HepG2 (cell line): ENCODE measurements around the gene GATA5. TPM values are rescaled to one million over a fixed set of nuclear protein-coding genes. Genes with fewer than 3 reads are reported as not detected.

Experiments
- GLI4 ChIP-seq: sonication (generic); formaldehyde crosslinking; IDR thresholded peaks from 2 replicates; pipeline ENCODE4 v1.5.1; 2020; ENCODE audit warnings: missing genetic modification reagents, mild to moderate bottlenecking, moderate library complexity, borderline replicate concordance
- HDAC2 ChIP-seq: sonication (generic); formaldehyde crosslinking; IDR thresholded peaks from 2 replicates; pipeline ENCODE4 v1.4.0; 2020; ENCODE audit warnings: missing genetic modification reagents
- NONO ChIP-seq, 2 experiments: fragments of 450-650 bp in 1 of 2; sonication (generic) in 1 of 2; formaldehyde crosslinking in 1 of 2; IDR thresholded peaks in 1 of 2; conservative IDR thresholded peaks in 1 of 2; 2 replicates each; pipeline versions ENCODE4 v1.6.1 to v1.8.0; 2017 to 2022; ENCODE audit warnings: mild to moderate bottlenecking in 1 of 2, missing genetic modification reagents in 1 of 2, moderate library complexity in 1 of 2
- NR1H2 ChIP-seq: sonication (generic); formaldehyde crosslinking; IDR thresholded peaks from 2 replicates; pipeline ENCODE4 v1.8.1; 2022; ENCODE audit warnings: low read depth, missing genetic modification reagents, borderline replicate concordance
- PHF20 ChIP-seq: sonication (generic); formaldehyde crosslinking; IDR thresholded peaks from 2 replicates; pipeline ENCODE4 v1.5.0; 2020; ENCODE audit warnings: mild to moderate bottlenecking, missing genetic modification reagents
- RELA ChIP-seq: sonication (generic); formaldehyde crosslinking; IDR thresholded peaks from 2 replicates; pipeline ENCODE4 v1.4.0; 2020; ENCODE audit warnings: missing genetic modification reagents
- SAP130 ChIP-seq: IDR thresholded peaks from 2 replicates; pipeline ENCODE4 v1.6.1; 2016; ENCODE audit warnings: low read depth
- STAG1 ChIP-seq: sonication (generic); formaldehyde crosslinking; IDR thresholded peaks from 2 replicates; pipeline ENCODE4 v1.4.0; 2020; ENCODE audit warnings: missing genetic modification reagents
- ZBTB37 ChIP-seq: sonication (generic); formaldehyde crosslinking; IDR thresholded peaks from 2 replicates; pipeline ENCODE4 v1.4.0; 2020; ENCODE audit warnings: mild to moderate bottlenecking, missing genetic modification reagents
- ZNF12 ChIP-seq: sonication (generic); formaldehyde crosslinking; IDR thresholded peaks from 2 replicates; pipeline ENCODE4 v1.5.0; 2020; ENCODE audit warnings: missing genetic modification reagents
- ZNF274 ChIP-seq: sonication (generic); formaldehyde crosslinking; IDR thresholded peaks from 2 replicates; pipeline ENCODE4 v1.5.1; 2020; ENCODE audit warnings: mild to moderate bottlenecking, missing genetic modification reagents
- ZNF30 ChIP-seq: sonication (generic); formaldehyde crosslinking; IDR thresholded peaks from 2 replicates; pipeline ENCODE4 v1.5.0; 2020; ENCODE audit warnings: mild to moderate bottlenecking, missing genetic modification reagents
- ZNF407 ChIP-seq: sonication (generic); formaldehyde crosslinking; IDR thresholded peaks from one replicate; pipeline ENCODE4 v1.5.1; 2020; ENCODE audit warnings: mild to moderate bottlenecking, missing genetic modification reagents; ENCODE audit errors: not compliant biosample characterization
- ZNF572 ChIP-seq: sonication (generic); formaldehyde crosslinking; IDR thresholded peaks from 2 replicates; pipeline ENCODE4 v1.5.1; 2020; ENCODE audit warnings: mild to moderate bottlenecking, missing genetic modification reagents
- ZNF687 ChIP-seq: sonication (generic); formaldehyde crosslinking; IDR thresholded peaks from 2 replicates; pipeline ENCODE4 v1.5.1; 2020; ENCODE audit warnings: mild to moderate bottlenecking, missing genetic modification reagents, moderate library complexity
- polyA plus RNA-seq, 8 experiments: library from polyadenylated mRNA; depleted of rRNA in 3 of 8; stranded (reverse) in 7 of 8; unstranded in 1 of 8; fragments of >200 nt; fragmentation: Illumina TruSeq in 4 of 8; extraction: Trizol in 4 of 8; gene quantifications; 2 replicates each; pipeline versions ENCODE4 v1.2.1 to v1.2.3, GENCODE V29; 2011 to 2016; ENCODE audit warnings: low read depth in 4 of 8, missing spikeins in 1 of 8, mixed read lengths in 1 of 8; ENCODE audit not compliant: insufficient read depth in 1 of 8
- total RNA-seq, 5 experiments: library from RNA; depleted of rRNA; stranded (reverse); fragments of >200 nt; fragmentation: Illumina TruSeq; extraction: Trizol; gene quantifications; 2 replicates each; pipeline ENCODE4 v1.2.3, GENCODE V29; 2016; ENCODE audit warnings: low read depth in 1 of 5

GATA5 gene
- total and polyA plus RNA-seq, 2 of the 13 experiments (the other 11 are each of a cell fraction or from before 2014, with no cell fraction given) = 0.12 to 0.20 TPM

GRCh38 chr20:62472941-62473585, 2.7 kb downstream of the GATA5 start (continued):
- no peak for TF ChIP-seq ZNF572 (CRISPR knock-in tag)
- no peak for TF ChIP-seq SAP130 (CRISPR knock-in tag)
- no peak for TF ChIP-seq NONO (IDR thresholded peaks at IDR 0.05)
- no peak for TF ChIP-seq NONO (CRISPR knock-in tag; conservative IDR thresholded peaks at IDR 0.05)
- 0 out of 2 replicates have a peak, but pooled peaks have one; percentile 6 for TF ChIP-seq ZBTB37 (CRISPR knock-in tag)
- no peak for TF ChIP-seq ZNF12
- peak; percentile 60; the same call in 1 of the 2 replicates for TF ChIP-seq ZNF274 (CRISPR knock-in tag)
- 0 out of 2 replicates have a peak, but pooled peaks have one; percentile 8 for TF ChIP-seq PHF20 (CRISPR knock-in tag)
- TF ChIP-seq GLI4 (CRISPR knock-in tag) = no peak
- TF ChIP-seq NR1H2 = no peak
- TF ChIP-seq ZNF30 (CRISPR knock-in tag) = no peak
- peak; percentile 53 for TF ChIP-seq ZNF687
- no peak for TF ChIP-seq STAG1 (CRISPR knock-in tag)
- TF ChIP-seq RELA (CRISPR knock-in tag) = no peak
- 0 out of 2 replicates have a peak, but pooled peaks have one; percentile 16 for TF ChIP-seq HDAC2
- peak; percentile 23 for TF ChIP-seq ZNF407
